ENCODE results near the gene CFHR4. TPM values are rescaled to one million over a fixed set of nuclear protein-coding genes. Genes with fewer than 3 reads are reported as not detected.
"Not testable (repeated sequence)": the region's sequence is repeated elsewhere in the genome, so short reads cannot be mapped to it uniquely, and the experiment has no call there.

The CFHR4 gene
- total RNA-seq: not detected

DNA sequence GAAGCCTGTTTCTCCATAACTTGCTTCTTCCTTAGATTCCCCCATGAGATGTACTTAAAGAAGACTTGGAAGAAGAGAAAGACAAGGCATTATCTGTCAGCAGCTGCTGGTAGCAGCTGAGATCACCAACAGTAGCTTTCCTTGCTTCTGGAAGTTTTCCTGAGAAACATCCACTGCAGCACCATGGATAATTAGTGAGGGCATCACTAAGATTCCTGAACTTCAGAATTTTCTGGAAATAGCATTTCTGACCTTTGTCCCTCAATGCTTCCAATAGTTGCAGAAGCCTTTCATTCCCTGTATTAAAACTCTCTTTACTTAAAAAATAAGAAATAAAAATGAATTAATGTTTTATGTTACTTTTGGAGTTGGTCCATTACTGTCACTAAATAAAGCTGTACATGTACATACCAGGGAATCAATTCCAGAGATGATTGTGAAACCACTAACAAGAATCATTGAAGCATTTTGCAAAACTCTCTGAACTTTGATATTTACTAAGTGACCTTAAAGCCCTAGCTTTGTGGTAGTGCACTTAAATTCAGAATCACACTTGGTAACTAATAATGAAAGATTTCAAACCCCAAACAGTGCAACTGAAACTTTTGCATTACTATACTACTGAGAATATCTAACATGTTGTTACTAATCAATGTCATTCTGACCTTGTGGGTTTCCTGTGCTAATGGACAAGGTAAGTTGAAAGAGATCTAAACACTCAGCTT lies at the start of gene CFHR4:
Gene CFHR4, plus strand, starts transcription at position 538 of the 725 bp plus-strand sequence. Its CDS starts 99 bp downstream, at position 637.
- H3K4me3 ChIP-seq: no peak within 1 kb of the TSS
- no peak within 1 kb of the TSS for H3K27ac ChIP-seq
- H3K27me3 ChIP-seq: no peaks in the 10 kb centered on the region
- no peaks in the 10 kb centered on the region for H3K9me3 ChIP-seq
- intact Hi-C loops (cut with DNase I): no loop called here
- no peak for TF ChIP-seq CTCF (IDR thresholded peaks at IDR 0.05)
- no peak for DNase-seq (ENCODE audit: low spot score in 2 of 2)
- no peaks in the 10 kb centered on the region for H3K4me1 ChIP-seq
- H3K36me3 ChIP-seq: no peaks in the 10 kb centered on the region

- not testable (repeated sequence) for H3K9me3 ChIP-seq; H3K4me3 ChIP-seq; H3K4me1 ChIP-seq; H3K27ac ChIP-seq; H3K27me3 ChIP-seq; DNase-seq (ENCODE audit: low spot score in 2 of 2); H3K36me3 ChIP-seq
- intact Hi-C loops (cut with DNase I): loop anchor here (10.0 kb wide), 1 partner anchor 85 kb away; no protein-coding TSS in a partner anchor
Measured at GRCh38 chr1:196849613-196850492, 38.0 kb upstream of the CFHR4 start.

- Histone ChIP-seq H3K4me3 (no peak overlapping the region), H3K9me3 (no peaks in the 10 kb centered on the region), H3K4me1 (no peaks in the 10 kb centered on the region), H3K27ac (no peak overlapping the region), H3K27me3 (no peaks in the 10 kb centered on the region), H3K36me3 (no peaks in the 10 kb centered on the region)
- intact Hi-C loops (cut with DNase I): no loop called here
- no peak for DNase-seq (ENCODE audit: low spot score in 2 of 2)
- TF ChIP-seq CTCF (IDR thresholded peaks at IDR 0.05): no peak
Measured at GRCh38 chr1:196856053-196856452, 31.8 kb upstream of the CFHR4 start.

DNA sequence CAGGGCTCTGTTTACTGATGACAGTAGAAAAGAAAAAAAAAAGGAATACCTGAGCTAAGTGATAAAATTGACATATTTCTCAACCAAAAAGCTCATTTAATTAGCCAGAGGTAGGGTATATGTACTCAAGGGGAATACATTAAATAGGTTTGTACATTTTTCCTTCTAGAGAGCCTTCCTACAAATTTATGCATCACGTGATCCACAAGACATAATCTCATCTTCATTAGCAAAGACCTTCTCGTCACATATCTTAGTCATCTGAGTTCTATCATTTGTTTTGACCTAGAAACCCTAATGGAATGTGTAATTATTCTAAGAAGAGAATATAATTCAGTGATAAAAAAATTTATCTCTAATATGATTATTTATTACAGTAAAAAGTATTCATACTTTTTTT lies 30.7 kb upstream of the CFHR4 start:
- no peaks in the 10 kb centered on the region for H3K27me3 ChIP-seq
- no peak overlapping the region for H3K4me3 ChIP-seq
- H3K27ac ChIP-seq: no peak overlapping the region
- no peaks in the 10 kb centered on the region for H3K36me3 ChIP-seq
- no peak for TF ChIP-seq CTCF (IDR thresholded peaks at IDR 0.05)
- H3K9me3 ChIP-seq: no peaks in the 10 kb centered on the region
- DNase-seq (ENCODE audit: low spot score in 2 of 2): no peak
- H3K4me1 ChIP-seq: no peaks in the 10 kb centered on the region
- intact Hi-C loops (cut with DNase I): no loop called here

- DNase-seq (ENCODE audit: low spot score in 2 of 2): no peak
- H3K4me3 ChIP-seq: no peak overlapping the region
- intact Hi-C loops (cut with DNase I): no loop called here
- no peaks in the 10 kb centered on the region for H3K27me3 ChIP-seq
- no peak for TF ChIP-seq CTCF (IDR thresholded peaks at IDR 0.05)
- no peaks in the 10 kb centered on the region for H3K4me1 ChIP-seq
- no peaks in the 10 kb centered on the region for H3K36me3 ChIP-seq
- no peak overlapping the region for H3K27ac ChIP-seq
- H3K9me3 ChIP-seq: no peaks in the 10 kb centered on the region
Measured at GRCh38 chr1:196858811-196859210, 29.0 kb upstream of the CFHR4 start.

- Histone ChIP-seq H3K36me3 (no peaks in the 10 kb centered on the region), H3K27ac (no peak overlapping the region), H3K9me3 (no peaks in the 10 kb centered on the region), H3K4me1 (no peaks in the 10 kb centered on the region), H3K4me3 (no peak overlapping the region), H3K27me3 (no peaks in the 10 kb centered on the region)
- intact Hi-C loops (cut with DNase I): no loop called here
- TF ChIP-seq CTCF (IDR thresholded peaks at IDR 0.05): no peak
- no peak for DNase-seq (ENCODE audit: low spot score in 2 of 2)
Measured at GRCh38 chr1:196860323-196860884, 27.4 kb upstream of the CFHR4 start.
